CD8-positive, alpha-beta memory T cell (primary cell): Measurements from ENCODE around the gene EDC3. TPM values are rescaled to one million over a fixed set of nuclear protein-coding genes. Genes with fewer than 3 reads are reported as not detected.

Experiments used
- CTCF ChIA-PET: fragments of 350-600 bp; sonication (Branson Sonifier 250); formaldehyde crosslinking; loops from one replicate; lab custom pipeline; 2021; ENCODE audit warnings: antibody characterized with exemption; lab: Charles Lee
- POLR2A ChIA-PET: fragments of 350-600 bp; sonication (Branson Sonifier 250); formaldehyde crosslinking; loops from one replicate; lab custom pipeline; 2021; ENCODE audit warnings: antibody characterized with exemption; lab: Charles Lee
- DNase-seq, 5 donors: peaks; one replicate each; pipeline versions ENCODE4 v3.0.0 to v3.0.0-alpha.2; 2020 to 2022; ENCODE audit warnings: mixed read lengths in 1 of 5
- H3K27ac ChIP-seq: one replicate; pipeline ENCODE4 v1.7.0; 2013; ENCODE audit warnings: low read depth, mild to moderate bottlenecking, low read length, moderate library complexity
- H3K27me3 ChIP-seq: 2 replicates; pipeline ENCODE4 v1.7.0; 2013; ENCODE audit warnings: low read length, mild to moderate bottlenecking; ENCODE audit not compliant: insufficient read depth, poor library complexity, severe bottlenecking
- H3K36me3 ChIP-seq: 2 replicates; pipeline ENCODE4 v1.7.0; 2013; ENCODE audit warnings: mild to moderate bottlenecking, low read length, moderate library complexity; ENCODE audit not compliant: insufficient read depth
- H3K4me1 ChIP-seq: 2 replicates; pipeline ENCODE4 v1.7.0; 2013; ENCODE audit warnings: mild to moderate bottlenecking, low read length, moderate library complexity; ENCODE audit not compliant: insufficient read depth
- H3K4me3 ChIP-seq: 2 replicates; pipeline ENCODE4 v1.7.0; 2013; ENCODE audit warnings: mild to moderate bottlenecking, low read length
- H3K9me3 ChIP-seq: 2 replicates; pipeline ENCODE4 v1.7.0; 2013; ENCODE audit warnings: mild to moderate bottlenecking, low read length
- H3K27ac Mint-ChIP-seq, 8 donors: one replicate each; pipeline ENCODE4 v1.8.0; 2020 to 2021; ENCODE audit warnings: mixed read lengths in 8 of 8, mild to moderate bottlenecking in 6 of 8, inconsistent platforms in 3 of 8, moderate library complexity in 3 of 8
- H3K27me3 Mint-ChIP-seq, 2 donors: one replicate each; pipeline ENCODE4 v1.8.0; 2020 to 2021; ENCODE audit warnings: mixed read lengths in 2 of 2, mild to moderate bottlenecking in 1 of 2, moderate library complexity in 1 of 2
- H3K36me3 Mint-ChIP-seq, 3 donors: one replicate each; pipeline ENCODE4 v1.8.0; 2020 to 2021; ENCODE audit warnings: mixed read lengths in 3 of 3, inconsistent platforms in 1 of 3, mild to moderate bottlenecking in 1 of 3
- H3K4me1 Mint-ChIP-seq, 3 donors: one replicate each; pipeline ENCODE4 v1.8.0; 2020 to 2021; ENCODE audit warnings: mixed read lengths in 3 of 3, inconsistent platforms in 1 of 3, mild to moderate bottlenecking in 1 of 3
- H3K4me3 Mint-ChIP-seq, 7 donors: one replicate each; pipeline ENCODE4 v1.8.0; 2020 to 2021; ENCODE audit warnings: mixed read lengths in 7 of 7, mild to moderate bottlenecking in 6 of 7, moderate library complexity in 4 of 7, inconsistent platforms in 2 of 7
- H3K9me3 Mint-ChIP-seq, 5 donors: one replicate each; pipeline ENCODE4 v1.8.0; 2020 to 2022; ENCODE audit warnings: mixed read lengths in 5 of 5, mild to moderate bottlenecking in 3 of 5, moderate library complexity in 2 of 5, inconsistent platforms in 1 of 5
- polyA plus RNA-seq: library from polyadenylated mRNA; unstranded; fragments of 300-500 nt; fragmentation: Illumina TruSeq; gene quantifications from one replicate; pipeline ENCODE4 v1.2.3, GENCODE V29; 2021
- total RNA-seq, 2 experiments: library from RNA; stranded (reverse); gene quantifications; one replicate each; pipeline ENCODE4 v1.2.3, GENCODE V29; 2021

EDC3 gene
- total and polyA plus RNA-seq, 3 experiments from 2014 or later: 29.9 to 52.0 (median 50.9) TPM

DNA sequence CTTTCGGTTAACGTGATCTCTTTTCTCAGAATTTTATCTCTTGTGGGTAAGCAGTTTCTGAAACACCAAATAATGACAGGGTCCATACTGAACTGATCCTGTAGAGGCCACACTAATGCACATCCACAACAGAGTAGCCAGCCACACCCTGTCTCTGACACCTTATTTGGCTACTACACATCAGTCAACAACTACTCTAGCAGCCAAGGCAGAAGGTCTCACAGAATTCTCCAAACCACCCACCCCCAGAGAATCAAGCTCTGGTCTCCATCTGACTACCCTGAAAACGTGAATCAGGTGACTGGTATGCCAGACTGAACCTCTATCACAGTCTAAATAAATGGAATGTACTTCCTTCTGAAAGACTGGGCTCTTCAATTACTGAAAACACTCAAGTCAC, 38.0 kb downstream of the EDC3 start:
- H3K9me3 ChIP-seq: no peaks in the 10 kb centered on the region
- CTCF ChIA-PET: no interaction called here
- Mint-ChIP-seq H3K36me3 (peaks cover 0 to 35% (median 4%) of the 10 kb centered on the region in 3 donors), H3K4me3 (no peak overlapping the region), H3K27ac (peak overlapping the region in 3 of 8 donors; percentile 21 to 35 (median 23)), H3K9me3 (no peaks in the 10 kb centered on the region), H3K27me3 (no peaks in the 10 kb centered on the region), H3K4me1 (peaks cover 25 to 46% (median 30%) of the 10 kb centered on the region in 3 donors)
- POLR2A ChIA-PET: no interaction called here
- H3K27ac ChIP-seq: no peak overlapping the region
- no peaks in the 10 kb centered on the region for H3K4me1 ChIP-seq
- no peak for DNase-seq
- H3K27me3 ChIP-seq: no peaks in the 10 kb centered on the region
- no peak overlapping the region for H3K4me3 ChIP-seq
- H3K36me3 ChIP-seq: peaks cover 10% of the 10 kb centered on the region

DNA sequence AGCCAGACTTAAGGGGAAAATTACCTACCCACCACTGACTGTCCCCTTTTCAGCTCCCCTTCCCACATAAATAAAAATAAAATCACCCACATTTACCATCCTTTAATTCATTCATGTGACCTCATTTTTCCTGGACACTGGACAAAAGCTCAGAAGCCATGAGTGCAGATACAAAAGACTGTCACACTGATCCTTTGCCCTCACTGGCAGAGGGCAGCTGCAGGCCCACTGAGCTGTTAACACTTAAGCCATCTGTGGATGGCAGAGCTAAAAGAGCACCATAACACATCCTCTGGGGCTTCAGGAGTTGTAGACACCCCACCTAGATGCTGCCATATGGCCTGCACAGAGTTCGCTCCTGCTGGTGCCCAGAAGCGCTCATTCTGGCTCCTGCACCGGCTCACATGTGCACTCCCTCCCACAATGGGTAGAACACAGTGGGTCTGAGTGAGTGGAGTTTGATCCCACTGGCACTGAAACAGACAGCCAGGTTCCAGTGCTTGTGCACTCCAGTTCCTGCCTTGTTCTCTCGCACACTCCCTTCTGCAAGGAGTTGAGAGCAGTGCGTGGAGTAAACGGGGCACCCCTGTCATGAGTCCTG, 38.8 kb downstream of the EDC3 start:
- no peaks in the 10 kb centered on the region for H3K9me3 Mint-ChIP-seq
- DNase-seq: no peak
- H3K4me3 ChIP-seq: no peak overlapping the region
- no peaks in the 10 kb centered on the region for H3K27me3 ChIP-seq
- peaks cover 10% of the 10 kb centered on the region for H3K36me3 ChIP-seq
- peaks cover 0 to 33% (median 4%) of the 10 kb centered on the region in 3 donors for H3K36me3 Mint-ChIP-seq
- CTCF ChIA-PET: no interaction called here
- H3K4me1 ChIP-seq: no peaks in the 10 kb centered on the region
- peaks cover 21 to 42% (median 28%) of the 10 kb centered on the region in 3 donors for H3K4me1 Mint-ChIP-seq
- POLR2A ChIA-PET: no interaction called here
- no peak overlapping the region for H3K27ac ChIP-seq
- H3K9me3 ChIP-seq: no peaks in the 10 kb centered on the region
- no peak overlapping the region for H3K4me3 Mint-ChIP-seq
- peak overlapping the region in 3 of 8 donors; percentile 3 to 73 (median 8) for H3K27ac Mint-ChIP-seq
- H3K27me3 Mint-ChIP-seq: no peaks in the 10 kb centered on the region

DNA sequence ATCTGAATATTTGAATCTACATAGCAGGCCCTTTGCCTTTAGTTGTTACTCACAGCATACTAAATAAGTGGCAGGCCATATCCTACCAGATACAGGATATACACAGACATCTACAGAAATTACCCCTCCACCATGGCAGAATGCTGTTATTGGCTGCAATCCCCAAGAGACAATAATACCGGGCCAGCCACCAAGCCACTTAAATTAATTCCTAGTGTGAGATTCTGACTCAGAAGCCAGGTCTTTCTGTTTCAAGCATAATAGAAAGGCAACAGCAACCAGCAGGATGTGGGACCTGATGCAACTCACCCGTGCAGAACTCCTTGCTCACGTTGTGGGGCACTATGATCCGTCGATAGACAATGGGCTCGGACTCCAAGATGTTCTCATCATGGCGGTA, 40.4 kb downstream of the EDC3 start:
- no peak for DNase-seq
- Histone ChIP-seq H3K27me3 (no peaks in the 10 kb centered on the region), H3K27ac (no peak overlapping the region), H3K36me3 (peaks cover 10% of the 10 kb centered on the region), H3K9me3 (no peaks in the 10 kb centered on the region), H3K4me1 (no peaks in the 10 kb centered on the region), H3K4me3 (no peak overlapping the region)
- Mint-ChIP-seq H3K27me3 (no peaks in the 10 kb centered on the region), H3K4me1 (peaks cover 17 to 39% (median 23%) of the 10 kb centered on the region in 3 donors), H3K4me3 (no peak overlapping the region), H3K36me3 (peaks cover 0 to 39% (median 4%) of the 10 kb centered on the region in 3 donors), H3K9me3 (no peaks in the 10 kb centered on the region), H3K27ac (peak overlapping the region in 2 of 8 donors; percentile 38 to 41)
- ChIA-PET CTCF (no interaction called here), POLR2A (no interaction called here)

DNA sequence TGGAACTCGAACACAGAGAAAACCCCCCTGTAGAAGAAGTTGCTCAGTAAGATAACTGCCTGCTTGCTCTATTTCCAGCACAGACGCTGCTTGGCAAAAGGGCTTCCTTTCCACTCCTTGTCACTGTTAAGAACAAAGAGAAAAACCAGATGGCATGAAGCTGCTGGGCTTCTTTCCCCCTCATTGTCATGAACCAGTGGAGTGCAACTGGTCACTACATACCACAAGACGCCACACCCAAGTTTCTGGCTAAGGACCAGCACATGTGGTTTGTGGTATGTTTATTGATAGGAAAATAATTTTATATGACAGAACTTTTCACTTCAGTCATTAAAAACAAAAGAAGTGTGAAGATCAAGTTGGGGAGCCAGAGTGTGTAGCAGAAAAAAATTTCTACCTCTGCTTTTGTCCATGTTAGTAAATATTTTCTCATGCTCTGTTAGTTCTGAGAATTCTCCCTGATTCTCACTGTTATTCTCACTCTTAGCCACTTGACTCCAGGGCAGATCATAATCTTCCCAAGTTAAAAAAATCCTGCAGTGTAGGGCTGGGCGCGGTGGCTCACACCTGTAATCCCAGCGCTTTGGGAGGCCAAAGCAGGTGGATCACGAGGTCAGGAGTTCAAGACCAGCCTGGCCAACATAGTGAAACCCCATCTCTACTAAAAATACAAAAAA, 42.3 kb downstream of the EDC3 start:
- Histone ChIP-seq H3K4me3 (no peak overlapping the region), H3K4me1 (no peaks in the 10 kb centered on the region), H3K9me3 (no peaks in the 10 kb centered on the region), H3K27ac (no peak overlapping the region), H3K27me3 (no peaks in the 10 kb centered on the region), H3K36me3 (peaks cover 10% of the 10 kb centered on the region)
- peaks cover 0 to 46% (median 6%) of the 10 kb centered on the region in 3 donors for H3K36me3 Mint-ChIP-seq
- peak overlapping the region in 2 of 8 donors; percentile 29 to 32 for H3K27ac Mint-ChIP-seq
- no peak overlapping the region for H3K4me3 Mint-ChIP-seq
- H3K4me1 Mint-ChIP-seq: peaks cover 17 to 42% (median 23%) of the 10 kb centered on the region in 3 donors
- no peak for DNase-seq
- H3K9me3 Mint-ChIP-seq: no peaks in the 10 kb centered on the region
- POLR2A ChIA-PET: no interaction called here
- no peaks in the 10 kb centered on the region for H3K27me3 Mint-ChIP-seq
- CTCF ChIA-PET: interaction anchor here (0.7 to 1.3 kb wide), 2 partner anchors 21 to 118 kb away, joined by 3 to 4 read pairs; no protein-coding TSS in a partner anchor

DNA sequence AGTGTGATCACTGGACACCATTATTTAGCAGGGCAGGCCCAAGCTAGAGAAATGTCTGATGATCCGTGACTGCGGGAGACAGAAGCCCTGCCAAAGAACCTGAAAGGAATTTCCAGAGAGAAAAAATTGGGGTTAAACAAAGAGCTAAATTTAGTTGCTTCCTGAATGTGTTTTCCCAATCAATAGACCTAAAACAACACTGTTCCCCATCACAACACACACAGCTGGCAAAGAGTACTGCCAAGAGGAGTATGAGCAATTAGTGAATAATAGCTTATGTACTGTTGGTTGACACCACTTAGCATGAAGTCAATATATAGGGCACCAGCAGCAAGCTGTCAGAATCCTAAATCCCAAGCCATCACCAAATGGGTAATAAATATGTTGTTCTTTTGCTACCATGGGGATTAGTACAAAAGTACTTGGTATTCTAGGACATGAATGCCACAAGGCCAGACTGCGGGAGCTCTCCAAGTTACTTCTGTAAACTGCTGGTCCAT, 44.5 kb downstream of the EDC3 start:
- H3K4me1 ChIP-seq: no peaks in the 10 kb centered on the region
- ChIA-PET POLR2A (no interaction called here), CTCF (interaction anchor here (1.0 kb wide), 1 partner anchor 16 kb away, joined by 4 read pairs; no protein-coding TSS in a partner anchor)
- peaks cover 0 to 57% (median 12%) of the 10 kb centered on the region in 3 donors for H3K36me3 Mint-ChIP-seq
- H3K4me1 Mint-ChIP-seq: peaks cover 12 to 33% (median 20%) of the 10 kb centered on the region in 3 donors
- H3K27ac Mint-ChIP-seq: no peak overlapping the region
- H3K9me3 Mint-ChIP-seq: no peaks in the 10 kb centered on the region
- no peak for DNase-seq
- H3K27ac ChIP-seq: no peak overlapping the region
- H3K36me3 ChIP-seq: peaks cover 10% of the 10 kb centered on the region
- no peak overlapping the region for H3K4me3 Mint-ChIP-seq
- H3K27me3 Mint-ChIP-seq: no peaks in the 10 kb centered on the region
- no peaks in the 10 kb centered on the region for H3K9me3 ChIP-seq
- no peaks in the 10 kb centered on the region for H3K27me3 ChIP-seq
- H3K4me3 ChIP-seq: no peak overlapping the region

DNA sequence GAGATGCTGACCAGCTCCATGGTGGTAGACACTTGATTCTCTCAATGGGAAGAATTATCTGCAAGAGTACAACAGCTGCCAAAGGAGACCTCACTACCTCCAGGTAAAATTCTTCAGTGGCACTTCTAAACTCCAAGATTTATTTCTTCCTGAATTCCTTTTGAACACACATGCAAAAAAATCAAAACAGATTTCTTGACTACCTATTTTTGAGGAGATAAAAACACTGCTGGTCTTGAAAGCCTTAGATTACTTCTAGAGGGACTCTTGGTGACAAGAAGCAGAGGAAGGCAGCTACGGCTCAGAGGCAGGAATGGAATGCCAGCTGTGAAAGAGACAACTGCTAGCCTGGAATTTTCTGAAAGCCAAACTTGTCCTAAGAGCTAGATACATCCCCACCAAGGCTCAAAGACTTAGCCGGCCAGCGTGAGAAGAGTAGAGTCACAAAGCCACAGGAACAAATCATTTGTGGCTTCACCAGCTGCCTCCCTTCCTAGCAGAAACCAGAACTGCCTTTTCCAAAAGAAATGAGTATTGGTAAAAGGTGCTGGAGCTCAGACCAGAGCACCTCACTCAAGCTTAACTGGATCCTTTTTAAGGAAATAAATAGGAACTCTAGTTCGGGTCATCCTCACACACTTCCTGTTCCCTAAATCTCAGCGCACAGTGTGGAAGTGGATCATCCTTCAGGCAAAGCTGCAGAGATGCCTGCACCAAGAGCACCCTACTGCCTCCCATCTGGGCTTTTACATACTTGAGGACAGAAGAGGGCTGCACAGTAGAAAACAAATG, 47.6 kb downstream of the EDC3 start:
- ChIA-PET CTCF (interaction anchor here (1.6 to 2.2 kb wide), 3 partner anchors 12 to 121 kb away, joined by 3 to 7 read pairs (median 7); no protein-coding TSS in a partner anchor), POLR2A (interaction anchor here (1.2 kb wide), 1 partner anchor 255 kb away, joined by 4 read pairs; no protein-coding TSS in a partner anchor)

DNA sequence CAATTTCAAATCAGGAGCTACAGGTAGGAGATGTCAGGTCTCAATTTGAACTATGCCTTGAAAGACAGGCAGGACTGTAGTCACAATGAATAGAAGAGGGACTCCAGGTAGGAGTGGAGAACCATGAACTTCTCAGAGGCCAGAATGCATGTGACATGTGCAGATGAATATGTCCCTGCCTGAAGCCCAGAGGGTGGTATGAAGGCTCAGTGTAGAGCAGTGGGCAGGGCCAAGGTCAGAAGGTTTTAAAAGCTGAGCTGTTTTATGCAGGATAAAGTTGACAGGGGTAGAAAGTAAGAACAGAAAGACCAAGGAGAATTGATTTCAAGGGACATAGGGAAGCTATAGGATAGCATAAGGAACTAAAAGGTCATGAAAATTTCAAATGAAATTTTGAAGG, 49.3 kb downstream of the EDC3 start:
- Histone ChIP-seq H3K27ac (no peak overlapping the region), H3K9me3 (no peaks in the 10 kb centered on the region), H3K36me3 (no peaks in the 10 kb centered on the region), H3K4me3 (no peak overlapping the region), H3K4me1 (no peaks in the 10 kb centered on the region), H3K27me3 (no peaks in the 10 kb centered on the region)
- Mint-ChIP-seq H3K4me3 (no peak overlapping the region), H3K4me1 (peaks cover 4 to 20% (median 16%) of the 10 kb centered on the region in 3 donors), H3K27me3 (no peaks in the 10 kb centered on the region), H3K27ac (peak overlapping the region in 4 of 8 donors; percentile 27 to 67 (median 41)), H3K9me3 (no peaks in the 10 kb centered on the region), H3K36me3 (peaks cover 0 to 55% (median 10%) of the 10 kb centered on the region in 3 donors)
- ChIA-PET CTCF (interaction anchor here (0.7 to 2.2 kb wide), 4 partner anchors 9 to 122 kb away, joined by 3 to 7 read pairs (median 4); no protein-coding TSS in a partner anchor), POLR2A (interaction anchor here (0.6 kb wide), 1 partner anchor 123 kb away, joined by 4 read pairs; no protein-coding TSS in a partner anchor)
- DNase-seq: no peak

More for the DNA sequence above, 47.6 kb downstream of the EDC3 start:
- Histone ChIP-seq H3K4me1 (no peaks in the 10 kb centered on the region), H3K4me3 (no peak overlapping the region), H3K27me3 (no peaks in the 10 kb centered on the region), H3K27ac (no peak overlapping the region), H3K36me3 (no peaks in the 10 kb centered on the region), H3K9me3 (no peaks in the 10 kb centered on the region)
- Mint-ChIP-seq H3K27me3 (no peaks in the 10 kb centered on the region), H3K36me3 (peaks cover 0 to 49% (median 12%) of the 10 kb centered on the region in 3 donors), H3K9me3 (no peaks in the 10 kb centered on the region), H3K4me3 (peak overlapping the region in 1 of 7 donors; percentile 3), H3K4me1 (peaks cover 4 to 22% (median 20%) of the 10 kb centered on the region in 3 donors), H3K27ac (peak overlapping the region in 4 of 8 donors; percentile 4 to 72 (median 16))
- DNase-seq: no peak
